GDM1 (cell line): Measurements from ENCODE around the gene IGF2BP1.
"Not testable (repeated sequence)": the region's sequence is repeated elsewhere in the genome, so short reads cannot be mapped to it uniquely, and the experiment has no call there.

Source experiments
- DNase-seq: peaks from one replicate; lab custom pipeline; 2025; lab: John Stamatoyannopoulos, UW

IGF2BP1 gene

DNA sequence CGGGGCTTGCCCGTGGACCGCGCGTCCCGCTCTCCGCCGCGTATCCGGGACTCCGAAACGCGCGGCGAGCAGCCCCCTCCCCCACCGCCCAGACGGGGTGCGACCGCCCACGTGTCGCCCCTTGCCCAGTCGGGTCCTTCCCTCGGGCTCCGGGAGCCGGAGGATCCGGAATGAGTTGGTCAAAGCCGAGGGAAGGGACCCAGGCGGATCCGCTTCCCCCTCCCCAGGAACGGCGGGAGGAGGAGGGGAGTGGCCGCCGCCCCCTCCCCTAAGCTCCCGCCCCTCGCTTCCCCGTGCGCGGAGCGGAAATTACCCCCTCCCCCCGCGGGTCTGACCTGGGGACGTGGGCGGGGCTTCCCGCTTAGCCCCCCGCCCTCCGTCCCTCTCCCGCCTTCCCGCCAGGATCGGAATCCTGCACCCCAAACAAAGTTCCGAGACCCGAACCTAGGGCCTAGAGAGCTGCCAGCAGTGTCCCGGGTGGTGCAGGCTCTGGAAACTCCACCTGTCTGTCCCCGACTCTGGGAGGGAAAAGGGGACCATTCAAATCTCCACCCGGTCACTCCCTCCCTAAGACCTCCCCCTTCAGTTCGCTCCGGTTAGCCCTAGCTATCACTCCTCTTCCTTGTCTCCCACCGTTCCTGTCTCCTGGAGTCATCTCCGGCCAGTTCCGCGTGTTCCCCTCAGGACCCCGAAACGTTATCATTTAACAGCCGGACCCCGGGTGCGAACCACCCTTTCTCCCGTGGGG is 1.0 kb upstream of the IGF2BP1 start:
- no peak for DNase-seq

DNA sequence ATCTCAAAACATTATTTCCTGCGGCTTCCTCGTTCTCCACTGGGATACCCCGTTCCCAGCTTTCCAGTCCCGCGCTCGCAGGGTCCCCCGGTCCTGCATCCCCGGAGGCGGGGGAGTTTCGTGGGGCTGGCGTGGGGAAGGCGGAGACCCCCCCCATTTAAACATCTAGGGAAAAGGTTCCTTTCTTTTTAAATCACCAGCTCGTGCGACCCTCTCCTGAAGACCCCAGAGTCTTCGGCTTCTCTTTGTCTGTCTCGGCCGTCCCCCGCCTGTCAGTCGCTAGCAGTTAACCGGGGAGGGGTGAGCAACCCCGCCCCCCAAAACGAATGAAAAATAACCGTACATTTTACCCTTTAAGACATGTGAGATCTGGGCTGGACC is 473 bp upstream of the IGF2BP1 start:
- no peak for DNase-seq

DNA sequence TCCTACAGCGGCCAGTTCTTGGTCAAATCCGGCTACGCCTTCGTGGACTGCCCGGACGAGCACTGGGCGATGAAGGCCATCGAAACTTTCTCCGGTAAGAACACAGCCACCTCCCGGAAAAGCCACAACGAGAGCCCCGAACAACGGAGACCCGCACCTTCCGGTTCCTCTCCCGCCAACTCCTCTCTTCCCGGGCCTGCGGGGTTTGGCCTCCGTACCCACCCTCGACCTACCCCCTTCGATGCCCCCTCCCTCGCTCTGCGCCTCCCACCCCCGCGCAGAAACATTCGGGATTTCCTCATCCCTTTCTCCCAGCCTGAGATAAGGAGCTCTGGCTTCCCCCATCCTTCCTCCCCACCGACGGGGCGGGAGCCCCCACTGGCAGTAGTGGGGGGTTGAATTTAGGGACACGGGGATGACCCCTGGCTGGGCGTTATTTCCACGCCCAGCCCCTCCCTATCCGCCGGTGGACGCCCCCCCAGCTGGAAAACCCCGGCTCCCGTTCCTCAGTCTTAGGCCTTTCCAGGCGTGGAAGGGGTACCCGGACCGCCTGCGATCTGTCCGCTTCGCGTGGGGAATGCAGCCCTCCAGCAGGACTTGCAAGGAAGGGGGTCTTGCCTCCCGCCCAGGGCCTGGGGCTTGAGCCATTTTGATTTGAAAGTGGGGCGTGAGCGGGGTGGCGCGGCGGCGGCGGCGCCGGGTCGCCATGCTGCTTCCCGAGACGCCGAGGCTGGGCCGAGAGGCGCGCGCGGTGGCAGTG is 822 bp downstream of the IGF2BP1 start:
- no peak for DNase-seq

DNA sequence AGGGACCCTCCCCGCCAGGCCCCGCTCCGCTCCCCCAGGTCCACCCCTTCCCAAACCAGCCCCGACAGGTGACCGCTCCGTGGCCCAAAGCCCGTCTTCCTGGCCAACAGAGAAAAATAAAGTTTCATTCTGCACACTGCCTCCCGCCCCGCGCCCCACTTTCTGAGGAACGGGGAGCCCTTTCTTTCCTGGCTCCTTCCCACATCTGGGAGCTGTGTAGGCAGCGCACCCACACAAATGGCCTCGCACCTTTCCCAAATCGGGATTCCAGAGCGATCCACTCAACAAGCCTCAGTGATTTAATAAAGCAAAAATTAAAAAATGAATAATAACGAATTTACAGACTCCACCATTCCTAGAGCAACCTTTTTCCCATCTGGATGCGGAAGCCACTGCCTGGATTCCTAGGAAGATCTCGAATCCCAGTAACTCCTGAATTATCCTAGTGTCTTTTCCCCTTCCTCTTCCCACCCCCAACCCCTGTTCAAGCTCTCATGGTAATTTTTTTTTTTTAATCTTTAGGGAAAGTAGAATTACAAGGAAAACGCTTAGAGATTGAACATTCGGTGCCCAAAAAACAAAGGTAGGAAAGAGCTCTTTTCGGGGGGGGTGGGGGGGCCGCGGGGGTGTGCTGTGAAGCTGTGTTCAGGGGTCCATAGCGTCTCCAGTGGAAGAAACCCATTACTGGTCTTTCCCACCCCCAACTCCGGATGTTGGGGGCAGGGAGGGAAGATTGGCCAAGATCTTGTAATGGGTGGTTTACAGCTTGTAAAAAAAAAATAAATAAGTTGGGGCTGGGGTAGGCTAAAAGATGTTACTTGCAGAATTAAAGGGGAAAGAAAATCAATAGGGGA is 1.6 kb downstream of the IGF2BP1 start:
- no peak for DNase-seq

DNA sequence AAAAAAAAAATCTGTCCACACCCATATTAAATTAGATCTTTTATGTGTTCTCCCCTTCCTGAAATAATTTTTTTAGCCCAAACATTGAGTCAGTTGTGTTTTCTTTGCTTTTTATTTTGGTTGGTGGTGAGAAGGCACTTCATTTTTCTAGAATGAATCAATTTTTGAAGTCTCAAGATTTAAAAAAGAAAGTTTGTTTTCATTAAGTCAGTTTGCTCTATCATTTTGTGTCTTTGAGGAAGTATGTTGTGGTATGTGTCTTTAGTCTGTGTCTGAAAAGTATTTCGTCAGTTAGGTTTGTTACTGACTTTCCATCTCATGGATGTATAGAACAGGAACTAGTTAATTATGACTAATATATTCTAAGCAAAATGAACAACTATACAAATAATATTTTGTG is 3.8 kb downstream of the IGF2BP1 start:
- no peak for DNase-seq

DNA sequence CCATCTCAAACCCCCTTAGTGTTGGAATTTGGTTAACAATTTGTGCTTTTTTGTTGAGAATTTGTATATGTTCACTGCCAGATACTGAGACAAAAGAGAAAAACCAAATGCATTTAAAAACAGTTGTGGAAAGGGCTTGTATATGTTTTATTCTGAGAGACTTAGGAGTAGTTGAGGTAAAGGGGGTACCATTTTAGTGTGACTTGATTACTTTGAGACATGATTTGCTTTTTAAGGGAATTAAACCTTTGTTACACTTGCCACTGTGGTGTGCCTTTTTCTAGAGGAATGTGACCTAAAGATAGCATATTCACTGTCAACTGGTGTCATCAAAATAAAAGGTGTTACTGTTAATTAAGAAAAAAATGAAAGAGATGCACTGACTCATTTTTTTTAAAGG is 4.5 kb downstream of the IGF2BP1 start:
- DNase-seq = no peak

DNA sequence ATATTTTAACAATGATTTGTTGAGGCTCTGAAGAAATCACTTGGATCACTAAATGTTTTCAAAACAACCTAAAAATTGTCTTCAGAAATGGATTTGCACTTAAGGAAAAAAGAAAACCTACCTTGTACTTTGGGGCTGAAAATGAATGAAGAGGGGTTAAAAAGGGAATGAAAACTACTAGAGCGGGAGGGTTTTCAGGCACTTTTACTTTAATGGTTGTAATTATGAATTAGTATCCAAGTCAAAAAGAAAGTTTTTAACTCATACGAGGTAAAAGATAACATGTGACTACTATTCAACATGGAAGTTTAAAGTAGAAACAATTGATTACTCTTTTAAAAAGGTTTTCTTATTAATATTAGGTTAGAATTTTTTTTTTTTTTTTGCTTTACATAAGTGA is 5.1 kb downstream of the IGF2BP1 start:
- DNase-seq = no peak

DNA sequence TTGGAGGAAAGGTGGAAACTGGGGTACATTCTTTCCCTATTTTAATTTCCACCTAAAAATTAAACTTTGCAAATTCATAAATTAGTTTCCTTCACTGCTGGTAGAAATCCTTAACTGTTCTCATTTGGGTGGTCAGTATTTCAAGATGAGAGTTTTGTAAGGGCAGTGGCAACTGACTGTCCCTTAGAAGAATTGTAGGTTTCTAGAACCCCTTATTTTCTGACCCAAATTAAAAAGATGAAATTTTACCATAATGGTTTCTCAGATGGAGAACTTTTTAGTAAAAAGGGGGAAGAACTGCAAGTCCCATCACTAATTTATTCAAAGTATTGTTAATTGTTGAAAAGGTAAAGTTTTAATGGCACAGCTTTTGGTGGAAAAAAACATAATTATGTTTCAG is 5.6 kb downstream of the IGF2BP1 start:
- DNase-seq = no peak

DNA sequence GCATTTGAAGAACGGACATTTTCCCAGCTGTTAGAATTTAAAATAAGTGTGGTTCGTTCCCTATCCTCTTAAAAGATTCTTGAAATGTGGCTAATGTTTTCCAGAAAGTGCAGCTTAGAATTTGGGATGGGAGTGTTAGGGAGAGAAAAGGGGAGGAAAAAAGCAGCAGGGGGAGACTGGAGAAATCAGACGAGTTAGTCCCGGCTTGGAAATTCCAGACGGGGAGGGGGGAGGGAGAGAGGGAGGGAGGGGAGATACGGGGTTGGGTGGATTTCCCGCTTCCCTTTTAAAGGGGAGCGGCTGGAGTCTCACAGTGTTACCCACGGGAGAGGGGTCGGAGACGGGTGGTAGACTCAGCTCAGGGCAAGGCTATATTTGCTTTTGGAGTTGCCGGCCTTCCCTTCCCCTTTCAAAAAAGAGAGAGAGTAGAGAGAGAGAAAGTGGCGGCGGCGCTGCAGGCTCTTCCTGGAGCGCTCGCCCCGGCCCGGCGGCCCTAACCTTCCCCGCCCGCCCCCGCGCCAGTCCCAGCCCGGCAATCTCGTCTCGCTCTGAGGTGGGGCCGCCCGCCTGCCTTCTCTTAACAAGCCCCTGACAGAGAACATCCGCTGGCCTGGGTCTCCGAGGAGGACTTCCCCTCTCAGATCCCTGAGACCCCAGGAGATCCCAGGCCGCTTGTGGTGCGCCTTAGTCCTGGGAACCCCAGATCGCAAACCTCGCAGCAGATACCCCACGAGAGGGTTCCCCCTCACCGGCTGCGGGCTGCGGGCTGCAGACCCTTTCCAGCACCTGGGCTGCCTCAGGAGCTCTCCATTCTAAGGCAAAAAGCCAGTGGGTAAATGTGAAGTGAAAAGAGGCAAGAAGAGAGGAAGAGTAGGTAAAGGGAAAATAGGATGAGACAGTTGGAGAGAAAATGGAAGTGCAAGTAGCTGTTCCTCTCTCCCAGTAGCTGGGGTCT is 6.6 kb downstream of the IGF2BP1 start:
- no peak for DNase-seq

DNA sequence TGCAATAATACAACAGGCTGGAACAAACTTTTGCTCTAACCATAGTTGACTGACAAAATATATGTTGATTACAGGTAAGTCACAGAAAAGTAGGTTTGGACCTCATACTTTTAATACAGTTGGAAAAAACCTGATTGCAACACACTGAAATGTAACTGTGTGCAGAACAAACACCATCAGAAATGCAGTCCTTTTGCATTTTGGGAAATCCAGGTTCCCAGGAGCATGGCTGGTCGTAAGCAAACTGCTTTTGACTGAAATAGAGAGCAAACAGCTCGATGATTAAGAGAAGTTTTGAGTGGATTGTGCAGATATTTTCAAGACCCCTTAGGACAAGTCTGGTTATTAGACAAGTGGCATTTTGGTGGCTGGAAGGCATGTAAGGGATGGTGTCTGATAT is 8.0 kb downstream of the IGF2BP1 start:
- no peak for DNase-seq

DNA sequence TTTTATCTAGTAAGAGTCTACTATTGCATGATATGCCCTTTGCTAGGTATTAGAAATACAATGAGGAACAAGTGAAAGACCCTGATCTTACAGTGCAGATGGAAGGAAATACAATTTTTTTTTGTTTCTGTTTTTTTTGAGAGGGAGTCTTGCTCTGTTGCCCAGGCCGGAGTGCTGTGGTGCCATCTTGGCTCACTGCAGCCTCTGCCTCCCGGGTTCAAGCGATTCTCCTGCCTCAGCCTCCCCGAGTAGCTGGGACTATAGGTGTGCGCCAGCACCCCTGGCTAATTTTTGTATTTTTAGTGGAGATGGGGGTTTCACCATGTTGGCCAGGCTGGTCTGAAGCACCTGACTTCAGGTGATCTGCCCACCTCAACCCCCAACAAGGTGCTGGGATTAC is 11.7 kb downstream of the IGF2BP1 start:
- DNase-seq = not testable (repeated sequence)

DNA sequence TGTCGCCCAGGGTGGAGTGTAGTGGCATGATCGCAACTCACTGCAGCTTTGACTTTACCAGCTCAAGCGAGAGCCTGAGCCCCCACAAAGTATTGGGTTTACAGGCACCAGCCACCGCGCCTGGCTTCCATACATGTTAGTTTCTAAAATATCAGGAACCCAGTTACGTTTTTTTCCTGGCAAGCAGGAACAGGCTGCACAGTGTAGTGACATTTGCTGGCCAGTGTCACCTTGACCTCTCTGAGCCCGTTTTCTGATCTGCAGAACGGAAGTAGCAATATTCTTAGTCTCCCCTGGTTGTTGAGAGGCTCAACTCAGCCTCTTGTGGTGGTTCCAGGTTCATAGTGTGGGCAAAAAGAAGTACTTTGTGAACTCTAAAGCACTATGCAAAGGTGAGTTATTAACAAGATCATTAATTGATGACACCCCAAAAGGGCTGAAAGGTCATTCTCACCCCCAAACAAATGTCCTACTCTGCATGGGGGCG is 15.6 kb downstream of the IGF2BP1 start:
- DNase-seq = no peak

DNA sequence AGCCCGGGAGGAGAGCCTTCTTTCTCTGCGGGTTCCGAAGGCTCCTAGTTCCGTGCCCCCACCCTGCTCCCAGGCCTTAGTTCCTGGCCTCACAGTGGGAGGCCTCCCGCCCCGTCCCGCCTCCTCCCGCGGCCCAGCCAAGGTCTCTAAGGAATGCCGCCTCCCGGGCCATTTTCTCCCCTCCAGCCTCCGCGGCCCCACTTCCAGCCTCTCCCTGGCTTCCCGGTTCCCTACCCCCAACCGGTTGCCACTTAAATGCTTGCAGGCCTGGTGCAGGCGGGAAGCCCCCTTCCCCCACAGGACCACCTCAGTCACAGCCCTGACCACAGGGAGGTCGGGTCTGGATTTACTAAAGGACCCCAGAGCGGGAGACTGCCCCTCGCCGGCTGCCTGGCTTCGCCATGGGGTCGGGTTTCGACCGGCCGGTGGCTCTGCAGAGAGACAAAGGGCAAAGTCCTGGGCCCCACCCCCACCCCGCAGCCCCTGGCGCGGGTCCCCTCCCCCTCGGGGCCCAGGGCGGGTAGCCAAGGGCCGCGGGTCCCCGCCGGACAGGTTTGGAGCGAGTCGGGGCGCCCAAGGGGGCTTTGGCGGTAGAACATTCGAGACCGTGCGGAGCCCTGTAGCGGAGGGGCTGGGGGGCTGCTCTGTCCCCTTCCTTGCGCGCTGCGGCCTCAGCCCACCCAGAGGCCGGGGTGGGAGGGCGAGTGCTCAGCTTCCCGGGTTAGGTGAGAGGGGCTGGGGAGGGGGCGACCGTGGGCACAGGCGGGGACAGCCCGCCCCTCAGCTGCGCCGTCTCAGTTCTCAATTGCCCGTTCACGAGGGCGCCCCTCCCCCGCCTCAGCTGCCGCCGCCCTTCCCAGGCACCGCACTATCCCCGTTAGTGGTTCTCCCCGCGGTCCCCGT is 16.4 kb downstream of the IGF2BP1 start:
- no peak for DNase-seq

DNA sequence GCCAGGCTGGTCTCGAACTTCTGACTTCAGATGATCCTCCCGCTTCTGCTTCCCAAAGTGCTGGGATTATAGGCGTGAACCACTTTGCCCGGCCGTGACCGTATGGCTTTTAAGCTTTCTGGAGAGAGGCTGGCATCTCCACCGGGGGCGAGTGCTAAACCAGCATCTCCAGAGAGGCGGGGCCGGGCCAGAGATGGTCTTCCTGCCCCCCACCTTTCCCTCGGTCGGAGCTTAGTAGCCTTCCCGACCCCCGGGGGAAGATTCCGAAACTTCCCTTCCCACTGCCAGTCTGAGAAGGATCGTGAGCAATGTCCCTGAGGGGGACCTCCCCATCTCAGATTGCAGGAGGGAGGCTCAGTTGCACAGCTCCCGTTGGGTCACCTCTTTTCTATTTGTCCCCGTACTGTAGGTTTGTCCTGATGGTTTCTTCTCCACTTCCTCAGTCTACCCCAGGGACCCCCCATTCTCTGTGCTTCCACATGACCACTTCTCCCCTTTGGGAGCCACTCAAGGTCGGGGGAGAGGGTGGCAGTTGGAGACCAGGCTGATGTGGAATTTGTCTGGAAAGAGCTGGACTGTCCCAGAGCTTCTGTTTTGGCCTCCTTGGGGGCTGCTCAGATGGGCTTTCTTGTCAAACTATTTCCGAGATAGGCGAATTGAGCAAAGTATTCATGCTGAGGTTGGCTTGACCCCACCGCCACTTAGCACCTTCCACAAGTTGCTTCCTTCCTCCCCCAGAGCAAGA is 18.2 kb downstream of the IGF2BP1 start:
- DNase-seq = no peak

DNA sequence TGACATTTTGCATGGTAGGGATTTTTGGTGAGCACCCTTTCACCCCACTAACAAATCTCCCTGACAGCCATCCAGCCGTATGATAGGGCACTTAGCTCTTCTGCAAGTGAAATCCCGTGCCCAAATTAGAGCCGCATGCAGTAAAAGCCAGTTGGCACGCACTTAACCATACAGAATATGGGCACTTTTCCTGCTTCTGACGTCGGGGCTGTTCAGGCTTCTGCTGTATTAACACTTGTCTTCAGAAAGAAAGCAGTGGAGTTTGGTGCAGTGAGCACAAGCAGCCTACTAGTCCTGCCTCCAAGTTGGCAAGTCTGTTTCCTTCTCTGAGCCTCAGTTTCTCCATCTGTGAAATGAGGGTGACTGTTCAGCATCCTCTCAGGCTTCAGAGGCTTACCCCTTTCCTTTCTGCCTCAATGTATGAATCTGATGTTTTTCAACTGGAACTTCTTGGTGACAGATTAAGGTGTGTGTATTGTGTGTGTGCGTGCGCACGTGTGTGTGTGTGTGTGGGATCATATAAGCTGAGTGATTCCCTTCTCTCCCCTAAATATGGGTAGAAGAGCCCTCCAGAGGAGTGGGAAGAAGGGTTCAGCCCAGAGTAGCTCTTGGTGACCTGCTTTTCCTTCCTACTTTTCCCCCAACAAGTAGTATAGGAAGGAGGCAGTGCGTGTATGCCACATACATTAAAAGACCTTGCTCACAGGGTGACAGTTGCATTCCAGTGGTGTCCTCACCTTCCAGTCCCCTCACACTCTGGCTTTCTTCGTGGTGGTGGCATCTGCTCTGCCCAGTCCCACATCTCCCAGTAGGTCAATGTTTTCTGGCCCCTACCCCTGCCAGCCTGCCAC is 19.0 kb downstream of the IGF2BP1 start:
- DNase-seq = no peak

DNA sequence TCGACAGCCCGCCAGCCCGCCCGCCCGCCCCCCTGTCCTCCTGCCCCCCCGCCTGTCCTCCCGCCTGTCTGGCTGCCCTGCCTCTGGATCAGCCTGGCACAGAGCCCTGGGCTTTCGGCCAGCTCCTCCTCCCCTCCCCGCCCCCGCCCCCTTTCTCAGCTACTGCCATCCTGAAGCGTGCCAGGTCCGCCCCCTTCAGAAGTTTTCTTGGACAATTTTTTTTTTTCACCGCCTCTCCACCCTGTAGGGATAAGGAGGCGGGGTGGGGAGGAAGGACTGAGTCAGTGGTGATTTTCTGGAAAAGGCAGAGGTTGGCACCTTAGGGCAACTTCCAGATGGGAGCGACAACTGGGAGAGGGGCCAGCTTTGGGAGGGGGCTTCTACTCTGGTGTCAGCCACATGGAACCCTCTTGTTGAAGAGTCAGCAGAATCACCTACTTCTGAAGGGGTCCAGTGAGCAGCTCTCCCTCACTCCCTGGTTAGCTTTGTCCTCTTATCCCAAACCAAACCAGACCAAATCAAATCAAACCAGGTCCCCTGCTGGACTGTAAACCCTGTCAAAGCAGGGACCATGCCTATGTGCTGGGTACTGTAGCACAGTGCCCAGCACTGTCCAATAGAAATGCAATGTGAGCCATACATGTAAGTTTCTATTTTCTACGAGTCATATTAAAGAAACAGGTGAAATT is 19.7 kb downstream of the IGF2BP1 start:
- no peak for DNase-seq

DNA sequence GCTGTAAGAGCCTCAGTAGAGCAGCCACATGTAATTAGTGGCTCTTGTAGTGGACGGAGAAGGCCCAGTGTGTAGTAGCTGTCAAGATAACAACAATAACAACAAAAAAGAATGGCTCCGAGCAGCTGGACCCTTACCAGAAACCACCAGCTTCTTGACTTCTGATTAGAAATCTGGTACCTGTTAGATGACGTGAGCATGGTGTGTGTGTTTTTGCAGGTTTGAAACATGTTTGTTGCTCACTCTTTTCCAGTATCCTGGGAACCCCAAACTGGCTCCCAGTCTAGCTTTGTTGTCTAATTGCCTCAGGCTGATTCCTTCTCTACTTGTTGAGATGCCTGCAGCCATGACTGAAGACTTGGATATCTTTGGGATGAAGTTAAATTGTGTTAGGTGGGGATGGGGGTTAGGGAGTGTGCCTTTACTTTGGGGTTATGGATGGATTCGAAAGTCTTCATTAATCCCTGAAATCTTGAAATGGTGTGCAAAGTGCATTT is 21.0 kb downstream of the IGF2BP1 start:
- DNase-seq = no peak

DNA sequence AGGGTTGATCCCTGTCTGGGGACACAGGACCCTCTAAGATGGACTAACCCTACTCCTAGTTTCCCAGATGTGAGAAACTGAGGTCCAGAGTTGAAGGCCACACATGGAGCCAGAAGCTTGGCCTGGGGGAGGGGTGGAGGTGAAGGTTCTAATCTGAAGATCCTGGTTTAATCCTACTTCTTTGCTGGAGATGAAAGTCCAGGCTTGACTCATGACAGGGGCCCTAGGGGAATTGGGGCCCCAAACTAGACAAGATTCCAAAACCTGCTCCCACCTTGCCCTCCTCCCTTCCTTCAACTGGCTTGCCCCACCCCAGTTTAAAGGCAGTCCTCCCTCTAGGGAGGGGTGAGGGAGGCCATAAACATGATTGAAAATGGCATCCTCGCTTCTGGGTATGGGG is 21.6 kb downstream of the IGF2BP1 start:
- no peak for DNase-seq
